Retinal pigment epithelial cell (primary cell): ENCODE measurements around the gene KRTAP10-1.
"Not testable (repeated sequence)": the region's sequence is repeated elsewhere in the genome, so short reads cannot be mapped to it uniquely, and the experiment has no call there.

Source experiments
- DNase-seq: peaks from one replicate; pipeline ENCODE4 v3.0.0-alpha.2; 2010; ENCODE audit warnings: low read depth
- H3K4me3 ChIP-seq: 2 replicates; pipeline ENCODE4 v1.5.1; 2011; ENCODE audit warnings: mild to moderate bottlenecking, low read length, control low read depth, moderate library complexity
- CTCF ChIP-seq: conservative IDR thresholded peaks from 2 replicates; pipeline ENCODE4 v1.5.1; 2011; ENCODE audit warnings: low read depth, low read length, control low read depth, inconsistent platforms

KRTAP10-1 gene

GRCh38 chr21:44579833-44580144 lies 39.8 kb upstream of the KRTAP10-1 start:
- H3K4me3 ChIP-seq, result no peak overlapping the region
- no peak for TF ChIP-seq CTCF
- no peak for DNase-seq

- TF ChIP-seq CTCF, result no peak
Measured at GRCh38 chr21:44579056-44579832, 39.2 kb upstream of the KRTAP10-1 start.

DNA sequence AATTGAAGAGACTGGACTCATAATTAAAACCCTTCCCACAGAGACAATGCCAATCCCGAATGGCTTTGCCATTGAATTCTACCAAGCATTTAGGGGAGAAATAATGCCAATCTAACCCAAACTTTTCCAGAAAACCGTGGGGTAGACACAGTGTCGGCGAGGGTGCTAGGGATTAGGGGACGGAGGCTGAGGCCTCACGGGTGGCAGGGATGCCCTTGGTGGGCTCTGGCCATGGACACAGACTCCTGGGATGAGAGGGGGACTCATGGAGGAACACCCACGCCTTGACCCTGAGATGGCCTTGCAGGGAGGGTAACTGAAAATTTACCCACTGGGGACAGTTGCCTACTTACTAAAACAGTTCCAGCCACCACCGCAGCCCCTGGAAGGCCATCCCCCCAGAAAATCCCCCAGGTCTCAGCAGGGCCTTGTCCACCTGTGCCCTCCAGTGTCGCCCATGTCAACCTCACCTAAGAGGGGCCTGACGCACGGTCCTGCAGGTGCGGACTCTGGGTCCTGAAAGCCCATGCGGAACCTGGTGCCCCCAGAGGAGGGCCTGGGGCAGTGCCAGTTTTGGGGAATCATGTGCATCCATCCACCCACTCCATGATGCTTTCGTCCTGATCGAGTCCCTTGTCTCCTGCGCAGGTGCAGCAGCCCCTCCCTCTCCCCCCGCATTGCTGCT lies 38.5 kb upstream of the KRTAP10-1 start:
- no peak for DNase-seq
- no peak overlapping the region for H3K4me3 ChIP-seq
- no peak for TF ChIP-seq CTCF

More at GRCh38 chr21:44579056-44579832, 39.2 kb upstream of the KRTAP10-1 start:
- H3K4me3 ChIP-seq, result no peak overlapping the region
- DNase-seq, result no peak

DNA sequence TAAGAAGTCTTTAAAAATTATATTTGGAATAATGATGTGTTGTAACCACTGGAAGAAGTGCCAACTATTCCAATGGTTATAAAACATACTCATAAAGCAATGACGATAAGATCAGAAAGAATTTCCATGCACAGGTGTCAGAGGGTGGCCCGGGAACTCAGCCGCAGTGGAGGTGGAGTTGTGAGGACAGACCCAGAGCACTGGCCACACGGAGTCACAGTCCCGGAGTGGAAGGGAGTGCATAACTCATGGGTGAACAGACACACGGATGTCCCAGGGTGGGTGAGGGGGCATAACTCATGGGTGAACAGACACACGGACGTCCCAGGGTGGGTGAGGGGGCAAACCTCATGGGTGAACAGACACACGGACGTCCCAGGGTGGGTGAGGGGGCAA lies 36.0 kb upstream of the KRTAP10-1 start:
- TF ChIP-seq CTCF, result no peak
- H3K4me3 ChIP-seq, result no peak overlapping the region
- DNase-seq, result no peak

GRCh38 chr21:44575307-44576024 lies 35.5 kb upstream of the KRTAP10-1 start:
- H3K4me3 ChIP-seq, result no peak overlapping the region
- DNase-seq, result no peak
- no peak for TF ChIP-seq CTCF

GRCh38 chr21:44574457-44575306 lies 34.7 kb upstream of the KRTAP10-1 start:
- no peak overlapping the region for H3K4me3 ChIP-seq
- no peak for DNase-seq
- no peak for TF ChIP-seq CTCF

DNA sequence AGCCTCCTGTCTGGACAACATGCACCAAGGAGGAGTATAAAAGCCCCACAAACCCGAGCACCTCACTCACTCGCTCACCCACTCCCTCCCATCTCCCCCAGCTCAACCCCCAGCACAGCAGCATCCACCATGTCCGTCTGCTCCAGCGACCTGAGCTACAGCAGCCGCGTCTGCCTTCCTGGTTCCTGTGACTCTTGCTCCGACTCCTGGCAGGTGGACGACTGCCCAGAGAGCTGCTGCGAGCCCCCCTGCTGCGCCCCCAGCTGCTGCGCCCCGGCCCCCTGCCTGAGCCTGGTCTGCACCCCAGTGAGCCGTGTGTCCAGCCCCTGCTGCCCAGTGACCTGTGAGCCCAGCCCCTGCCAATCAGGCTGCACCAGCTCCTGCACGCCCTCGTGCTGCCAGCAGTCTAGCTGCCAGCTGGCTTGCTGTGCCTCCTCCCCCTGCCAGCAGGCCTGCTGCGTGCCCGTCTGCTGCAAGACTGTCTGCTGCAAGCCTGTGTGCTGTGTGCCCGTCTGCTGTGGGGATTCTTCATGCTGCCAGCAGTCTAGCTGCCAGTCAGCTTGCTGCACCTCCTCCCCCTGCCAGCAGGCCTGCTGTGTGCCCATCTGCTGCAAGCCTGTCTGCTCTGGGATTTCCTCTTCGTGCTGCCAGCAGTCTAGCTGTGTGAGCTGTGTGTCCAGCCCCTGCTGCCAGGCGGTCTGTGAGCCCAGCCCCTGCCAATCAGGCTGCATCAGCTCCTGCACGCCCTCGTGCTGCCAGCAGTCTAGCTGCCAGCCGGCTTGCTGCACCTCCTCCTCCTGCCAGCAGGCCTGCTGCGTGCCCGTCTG lies 33.8 kb upstream of the KRTAP10-1 start, which contains the start of gene KRTAP10-4:
KRTAP10-4 (plus strand) TSS at position 100 of the 827 bp plus-strand sequence; CDS start at position 130, 30 bp downstream.
- DNase-seq, H3K4me3 ChIP-seq: not testable (repeated sequence)
